Measurements from ENCODE around the gene NEUROD6. TPM values are rescaled to one million over a fixed set of nuclear protein-coding genes. Genes with fewer than 3 reads are reported as not detected.
A peak's percentile ranks its signal among the peaks of the same experiment; 100 is the strongest.

The NEUROD6 gene
- total RNA-seq, 2 donors from 2014 or later: not detected

DNA sequence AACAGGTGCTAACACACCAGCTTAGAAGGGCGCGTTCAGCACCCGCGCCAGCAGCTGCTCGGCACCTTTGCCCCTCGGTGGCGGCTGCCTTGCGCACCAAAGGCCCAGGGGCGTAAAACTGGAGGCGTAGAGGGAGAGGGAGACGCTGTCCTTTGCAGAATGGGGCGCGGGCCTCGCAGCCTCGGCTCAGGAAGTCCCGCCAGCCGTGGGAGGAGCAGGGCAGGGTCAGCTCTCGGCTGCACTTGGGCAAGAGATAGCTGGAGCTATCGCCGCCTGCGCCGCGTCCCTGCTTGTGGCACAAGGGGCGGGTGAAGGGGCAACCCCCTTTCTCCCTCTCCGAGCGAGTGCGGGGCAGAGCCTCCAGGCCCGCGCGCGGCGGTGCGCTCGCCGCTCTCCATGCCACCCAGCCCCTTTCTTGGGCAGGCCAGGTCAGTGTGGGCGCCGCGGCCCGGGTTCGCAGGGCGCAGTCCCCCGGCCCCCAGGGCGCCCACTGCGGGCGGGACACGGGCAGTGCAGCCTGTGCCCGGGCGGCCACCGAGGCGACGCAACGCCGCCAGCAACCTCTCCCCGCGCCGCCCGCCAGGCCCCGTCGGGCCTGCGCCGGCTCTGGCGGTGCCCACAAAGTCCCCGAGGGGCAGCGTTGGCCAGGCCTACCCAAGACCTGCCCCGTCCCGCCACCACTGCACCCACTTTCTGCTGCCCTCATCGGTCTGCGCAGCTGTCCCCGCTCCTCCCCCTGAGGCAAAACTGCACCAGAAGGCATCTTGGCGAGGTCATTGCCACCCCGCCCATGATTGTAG lies 4.1 kb downstream of the NEUROD6 start:
- peak; percentile 88 for DNase-seq
- Histone ChIP-seq H3K4me3 (ENCODE audit: low read length) (no peak overlapping the region), H3K27ac (ENCODE audit: low read depth, low read length) (no peak overlapping the region), H3K4me1 (ENCODE audit: control insufficient read depth, insufficient read depth, low read length) (peaks cover 3% of the 10 kb centered on the region), H3K27me3 (ENCODE audit: control insufficient read depth, insufficient read depth, low read length, poor library complexity, severe bottlenecking) (peaks cover 22% of the 10 kb centered on the region), H3K36me3 (ENCODE audit: control insufficient read depth, insufficient read depth, low read length) (no peaks in the 10 kb centered on the region), H3K9me3 (ENCODE audit: control insufficient read depth, low read length) (no peaks in the 10 kb centered on the region), H3K9ac (ENCODE audit: extremely low read depth, low read length, poor library complexity, severe bottlenecking) (no peak overlapping the region)
- Mint-ChIP-seq H3K36me3 (ENCODE audit: low read depth) (no peaks in the 10 kb centered on the region), H3K4me3 (peak overlapping the region; percentile 58), H3K27ac (no peak overlapping the region), H3K27me3 (ENCODE audit: insufficient read depth) (peaks cover 53% of the 10 kb centered on the region), H3K9me3 (no peaks in the 10 kb centered on the region), H3K4me1 (peaks cover 10% of the 10 kb centered on the region)
- peak; percentile 91 for TF ChIP-seq CTCF (conservative IDR thresholded peaks at IDR 0.05)
- WGBS, 2 experiments (ENCODE audit: insufficient coverage in 1 of 2, insufficient read length in 1 of 2): 59 to 85% methylated on average over 21 to 71 of the region's 71 CpGs

- Mint-ChIP-seq H3K4me1 (peaks cover 5% of the 10 kb centered on the region), H3K36me3 (ENCODE audit: low read depth) (no peaks in the 10 kb centered on the region), H3K27me3 (ENCODE audit: insufficient read depth) (peaks cover 53% of the 10 kb centered on the region), H3K27ac (no peak overlapping the region), H3K9me3 (no peaks in the 10 kb centered on the region), H3K4me3 (peak overlapping the region; percentile 58)
- Histone ChIP-seq H3K27ac (ENCODE audit: low read depth, low read length) (no peak overlapping the region), H3K4me1 (ENCODE audit: control insufficient read depth, insufficient read depth, low read length) (no peaks in the 10 kb centered on the region), H3K4me3 (ENCODE audit: low read length) (no peak overlapping the region), H3K9me3 (ENCODE audit: control insufficient read depth, low read length) (no peaks in the 10 kb centered on the region), H3K36me3 (ENCODE audit: control insufficient read depth, insufficient read depth, low read length) (no peaks in the 10 kb centered on the region), H3K9ac (ENCODE audit: extremely low read depth, low read length, poor library complexity, severe bottlenecking) (no peak overlapping the region), H3K27me3 (ENCODE audit: control insufficient read depth, insufficient read depth, low read length, poor library complexity, severe bottlenecking) (peaks cover 22% of the 10 kb centered on the region)
- no peak for TF ChIP-seq CTCF (conservative IDR thresholded peaks at IDR 0.05)
- WGBS, 2 experiments (ENCODE audit: insufficient coverage in 1 of 2, insufficient read length in 1 of 2): 73 to 89% methylated on average over 8 to 12 of the region's 12 CpGs
- DNase-seq: no peak
These were observed 4.7 kb downstream of the NEUROD6 start for GRCh38 chr7:31335884-31336201.

- Histone ChIP-seq H3K9ac (ENCODE audit: extremely low read depth, low read length, poor library complexity, severe bottlenecking) (no peak overlapping the region), H3K9me3 (ENCODE audit: control insufficient read depth, low read length) (no peaks in the 10 kb centered on the region), H3K4me3 (ENCODE audit: low read length) (no peak overlapping the region), H3K27ac (ENCODE audit: low read depth, low read length) (no peak overlapping the region), H3K27me3 (ENCODE audit: control insufficient read depth, insufficient read depth, low read length, poor library complexity, severe bottlenecking) (peaks cover 22% of the 10 kb centered on the region), H3K36me3 (ENCODE audit: control insufficient read depth, insufficient read depth, low read length) (no peaks in the 10 kb centered on the region), H3K4me1 (ENCODE audit: control insufficient read depth, insufficient read depth, low read length) (no peaks in the 10 kb centered on the region)
- H3K27me3 Mint-ChIP-seq (ENCODE audit: insufficient read depth): peaks cover 53% of the 10 kb centered on the region
- peaks cover 4% of the 10 kb centered on the region for H3K4me1 Mint-ChIP-seq
- no peak overlapping the region for H3K27ac Mint-ChIP-seq
- WGBS, 2 experiments (ENCODE audit: insufficient coverage in 1 of 2, insufficient read length in 1 of 2): 78 to 82% methylated on average over 10 to 16 of the region's 16 CpGs
- no peaks in the 10 kb centered on the region for H3K36me3 Mint-ChIP-seq (ENCODE audit: low read depth)
- no peaks in the 10 kb centered on the region for H3K9me3 Mint-ChIP-seq
- no peak for TF ChIP-seq CTCF (conservative IDR thresholded peaks at IDR 0.05)
- peak; percentile 51 for DNase-seq
- H3K4me3 Mint-ChIP-seq: peak overlapping the region; percentile 58
These were observed 5.2 kb downstream of the NEUROD6 start for GRCh38 chr7:31335161-31335856.
